ENCODE measurements around the gene SERTAD4. TPM values are rescaled to one million over a fixed set of nuclear protein-coding genes. Genes with fewer than 3 reads are reported as not detected.

Gene SERTAD4
- total and polyA plus RNA-seq, 2 of the 8 experiments (the other 6 are each of a cell fraction or from before 2014, with no cell fraction given): 0.54 to 3.2 TPM

GRCh38 chr1:210250998-210251679 is 18.5 kb downstream of the SERTAD4 start (continued):
- TF ChIP-seq RAD21 (IDR thresholded peaks at IDR 0.05 in 1 of 2, conservative IDR thresholded peaks at IDR 0.05 in 1 of 2; ENCODE audit: low read depth in 2 of 2, low read length in 2 of 2) (no peak), JUN (IDR thresholded peaks at IDR 0.05; ENCODE audit: low read depth, low read length) (no peak), CTCF (IDR thresholded peaks at IDR 0.05; ENCODE audit: control extremely low read depth in 1 of 3, insufficient read depth in 1 of 3, low read depth in 1 of 3, low read length in 3 of 3) (no peak), SP2 (IDR thresholded peaks at IDR 0.05; ENCODE audit: low read length) (no peak), HDAC2 (IDR thresholded peaks at IDR 0.05; ENCODE audit: borderline replicate concordance in 1 of 2, low read depth in 2 of 2, low read length in 2 of 2) (peak; percentile 59 to 62; a peak in 2 of 4 replicates), KDM1A (IDR thresholded peaks at IDR 0.05; ENCODE audit: borderline replicate concordance, low read length) (no peak; the same call in 1 of the 2 replicates), E2F6 (IDR thresholded peaks at IDR 0.05) (no peak; the same call in 1 of the 2 replicates), PHF8 (conservative IDR thresholded peaks at IDR 0.05; ENCODE audit: low read depth, low read length) (0 out of 2 replicates have a peak, but pooled peaks have one; percentile 37), CEBPB (IDR thresholded peaks at IDR 0.05; ENCODE audit: low read depth, low read length) (no peak), BACH1 (IDR thresholded peaks at IDR 0.05; ENCODE audit: low read length) (no peak), POU5F1 (IDR thresholded peaks at IDR 0.05; ENCODE audit: low read depth, low read length) (peak; percentile 84), TCF12 (IDR thresholded peaks at IDR 0.05; ENCODE audit: low read depth, low read length) (peak; percentile 82), JUND (IDR thresholded peaks at IDR 0.05; ENCODE audit: low read length) (no peak), CBX5 (IDR thresholded peaks at IDR 0.05; ENCODE audit: low read depth, low read length) (no peak), USF2 (IDR thresholded peaks at IDR 0.05; ENCODE audit: low read length) (no peak), RFX5 (IDR thresholded peaks at IDR 0.05; ENCODE audit: borderline replicate concordance, low read depth, low read length) (no peak), EZH2 (IDR thresholded peaks at IDR 0.05; ENCODE audit: low read depth, low read length, severe bottlenecking) (no peak)

Data from H1 (cell line).